Measurements from ENCODE around the gene CALN1.
"Not testable (repeated sequence)": the region's sequence is repeated elsewhere in the genome, so short reads cannot be mapped to it uniquely, and the experiment has no call there.

CALN1 gene

GRCh38 chr7:72080341-72080766 is 331.8 kb downstream of the CALN1 start:
- DNase-seq = no peak

DNA sequence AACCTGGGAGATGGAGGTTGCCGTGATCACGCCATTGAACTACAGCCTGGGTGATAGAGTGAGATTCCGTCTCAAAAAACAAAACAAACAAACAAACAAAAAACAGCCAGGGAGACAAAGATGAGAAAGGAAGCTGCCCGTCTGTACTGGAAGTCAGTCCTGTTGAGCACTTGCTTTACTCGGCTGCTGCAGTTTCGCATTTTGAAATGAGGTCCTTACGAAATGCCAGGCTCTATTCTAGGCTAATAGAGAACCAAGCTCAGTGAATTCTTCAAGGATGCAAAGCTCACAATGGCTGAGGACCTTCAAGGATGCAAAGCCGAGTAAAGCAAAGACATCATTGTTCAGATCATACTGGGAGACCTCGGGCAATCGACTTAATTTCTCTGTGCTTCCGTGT is 333.3 kb downstream of the CALN1 start:
- no peak for DNase-seq

GRCh38 chr7:72078301-72078700 is 333.8 kb downstream of the CALN1 start:
- no peak for DNase-seq

- no peak for DNase-seq
Observed at GRCh38 chr7:72077786-72078185, 334.4 kb downstream of the CALN1 start.

- no peak for DNase-seq
Observed at GRCh38 chr7:72072901-72073300, 339.2 kb downstream of the CALN1 start.

- no peak for DNase-seq
Observed at GRCh38 chr7:72069263-72069662, 342.9 kb downstream of the CALN1 start.

GRCh38 chr7:72065764-72066163 is 346.4 kb downstream of the CALN1 start:
- not testable (repeated sequence) for DNase-seq

- no peak for DNase-seq
Observed at GRCh38 chr7:72064916-72065315, 347.2 kb downstream of the CALN1 start.

- DNase-seq = no peak
Observed at GRCh38 chr7:72063330-72063729, 348.8 kb downstream of the CALN1 start.

GRCh38 chr7:72062666-72063065 is 349.5 kb downstream of the CALN1 start:
- no peak for DNase-seq

GRCh38 chr7:72059925-72060324 is 352.2 kb downstream of the CALN1 start:
- DNase-seq = no peak

DNA sequence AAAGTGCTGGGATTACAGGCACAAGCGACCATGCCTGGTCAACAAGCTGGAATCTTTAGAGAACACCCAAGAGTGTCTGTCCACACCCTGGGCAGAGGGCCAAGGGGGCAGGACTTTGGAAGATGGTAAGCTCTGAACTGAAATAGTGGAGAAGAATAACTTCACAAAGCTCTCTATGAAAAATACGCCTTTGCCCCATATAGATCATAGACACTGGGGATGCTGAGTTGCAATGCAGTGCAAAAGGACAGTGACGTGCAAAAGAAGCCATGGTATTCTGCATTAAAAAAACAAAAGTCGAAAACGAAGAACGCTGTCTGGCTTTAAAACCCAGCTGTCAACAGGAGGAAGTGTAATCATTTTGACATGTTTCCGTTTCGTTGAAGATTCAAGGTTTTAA is 353.6 kb downstream of the CALN1 start:
- no peak for DNase-seq

GRCh38 chr7:72057796-72058195 is 354.3 kb downstream of the CALN1 start:
- DNase-seq = no peak

- DNase-seq = no peak
Observed at GRCh38 chr7:72057231-72057630, 354.9 kb downstream of the CALN1 start.

DNA sequence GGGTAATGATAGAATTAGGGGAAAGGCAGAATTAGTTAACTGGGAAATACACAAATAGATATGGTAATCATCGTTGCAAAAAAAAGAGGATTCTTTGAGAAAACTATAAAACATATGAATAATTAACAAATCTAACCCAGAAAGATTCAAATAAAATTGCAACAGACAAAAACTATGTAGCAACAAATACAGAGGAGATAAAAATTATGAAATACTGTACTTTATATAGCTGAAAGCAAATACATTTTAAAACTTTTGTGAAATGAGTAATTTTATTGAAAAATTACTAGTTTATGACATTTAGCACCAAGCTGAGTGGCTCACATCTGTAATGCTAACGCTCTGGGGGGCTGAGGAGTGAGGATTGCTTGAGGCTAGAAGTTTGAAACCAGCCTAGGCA is 356.7 kb downstream of the CALN1 start:
- no peak for DNase-seq

- no peak for DNase-seq
Observed at GRCh38 chr7:72053292-72053691, 358.8 kb downstream of the CALN1 start.

- no peak for DNase-seq
Observed at GRCh38 chr7:72048420-72048819, 363.7 kb downstream of the CALN1 start.

DNA sequence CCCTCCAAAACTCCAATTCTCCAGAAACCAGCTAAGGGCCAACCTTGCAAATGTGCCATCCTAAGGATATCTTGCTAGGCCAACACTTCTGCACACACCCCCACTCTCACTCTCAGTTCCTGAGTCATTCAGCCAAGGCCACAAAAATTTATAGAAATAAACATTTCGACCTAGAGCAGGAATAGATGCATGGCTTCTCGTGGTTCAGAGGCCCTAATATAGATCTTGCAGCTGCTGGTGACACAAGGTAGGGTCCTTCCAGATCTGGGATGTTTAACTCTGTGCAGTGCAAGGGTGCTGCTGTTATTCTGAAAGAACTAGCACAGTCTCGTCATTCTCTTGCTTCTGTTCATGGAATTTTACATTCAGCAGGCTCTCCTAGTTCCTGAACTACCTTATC is 369.3 kb downstream of the CALN1 start:
- DNase-seq = no peak

DNA sequence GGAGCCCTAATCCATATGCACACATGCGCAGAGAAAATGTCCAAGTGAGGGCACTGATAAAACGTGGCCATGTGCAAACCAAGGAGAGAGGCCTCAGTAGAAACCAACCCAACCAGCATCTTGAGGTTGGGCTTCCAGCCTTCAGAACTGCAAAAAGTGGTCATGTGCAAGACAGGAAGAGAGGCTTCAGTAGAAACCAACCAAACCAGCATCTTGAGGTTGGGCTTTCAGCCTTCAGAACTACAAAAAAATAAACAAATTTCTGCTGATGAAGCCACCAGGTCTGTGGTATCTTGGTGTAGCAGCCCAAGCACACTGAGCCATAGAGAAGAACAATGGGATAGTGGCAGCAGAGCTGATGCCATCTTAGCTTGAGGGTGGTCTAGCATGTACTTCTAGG is 371.5 kb downstream of the CALN1 start:
- no peak for DNase-seq

- no peak for DNase-seq
Observed at GRCh38 chr7:72039460-72039859, 372.7 kb downstream of the CALN1 start.

DNA sequence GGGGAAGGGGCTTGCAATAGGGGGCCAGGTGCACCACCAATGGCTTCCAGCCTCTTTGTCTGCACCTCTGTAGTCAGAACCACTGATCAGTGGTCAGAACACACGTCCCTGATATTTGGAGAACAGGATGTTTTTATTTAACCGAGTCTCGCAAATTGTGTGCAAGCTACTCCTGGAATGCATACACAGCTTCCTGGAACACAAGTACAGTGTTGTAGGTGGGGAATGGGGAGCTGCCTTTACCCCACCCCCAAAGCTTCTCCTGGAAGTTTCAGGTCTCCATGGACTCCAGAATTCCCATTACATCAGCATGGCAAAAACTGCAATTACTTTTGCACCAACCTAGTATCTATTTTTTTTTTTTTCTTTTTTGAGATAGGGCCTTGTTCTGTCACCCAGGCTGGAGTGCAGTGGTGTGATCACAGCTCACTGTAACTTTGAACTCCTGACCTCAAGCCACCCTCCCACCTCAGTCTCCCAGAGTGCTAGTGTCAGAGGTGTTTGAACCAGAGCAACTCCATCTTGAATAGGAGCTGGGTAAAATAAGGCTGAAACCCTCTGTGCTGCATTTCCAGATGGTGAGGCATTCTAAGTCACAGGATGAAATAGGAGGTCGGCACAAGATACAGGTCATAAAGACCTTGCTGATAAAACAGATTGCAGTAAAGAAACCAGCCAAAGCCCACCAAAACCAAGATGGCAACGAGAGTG is 374.0 kb downstream of the CALN1 start:
- DNase-seq = no peak

DNA sequence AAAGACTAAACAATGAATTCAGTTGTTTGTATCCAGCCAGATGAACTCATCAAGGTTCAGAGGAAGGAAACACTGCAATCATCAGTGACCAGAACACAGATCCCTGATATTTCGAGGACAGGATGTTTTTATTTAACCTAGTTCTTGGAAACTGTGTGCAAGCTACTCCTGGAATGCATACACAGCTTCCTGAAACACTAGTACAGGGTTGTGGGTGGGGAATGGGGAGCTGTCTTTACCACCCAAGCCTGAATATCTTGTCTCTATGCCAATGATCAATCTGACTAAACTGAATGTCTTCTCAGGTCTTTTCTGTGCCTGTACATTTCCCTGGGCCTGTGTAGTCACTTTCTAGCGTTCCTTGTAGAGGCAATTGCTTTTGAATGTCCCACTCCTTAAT is 374.6 kb downstream of the CALN1 start:
- no peak for DNase-seq

DNA sequence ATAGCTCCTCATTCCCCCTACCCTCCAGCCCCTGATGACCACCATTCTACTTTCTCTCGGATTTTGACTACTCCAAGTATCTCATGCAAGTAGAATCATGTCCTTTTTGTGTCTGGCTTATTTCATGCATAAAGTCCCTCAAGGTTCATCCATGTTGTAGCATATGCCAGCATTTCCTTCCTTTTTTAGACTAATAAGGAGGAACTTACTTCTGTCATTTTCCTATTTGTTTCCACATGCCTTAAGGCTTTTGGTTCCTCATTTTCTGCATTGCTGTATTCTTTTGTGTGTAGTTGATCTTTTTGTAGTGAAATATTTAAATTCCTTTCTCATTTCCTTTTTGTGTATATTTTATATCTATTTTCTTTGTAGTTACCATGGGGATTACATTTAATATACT is 376.9 kb downstream of the CALN1 start:
- DNase-seq = no peak

GRCh38 chr7:72032934-72033333 is 379.2 kb downstream of the CALN1 start:
- DNase-seq = no peak

GRCh38 chr7:72030994-72031667 is 381.0 kb downstream of the CALN1 start:
- DNase-seq = no peak

Data from activated naive CD4-positive, alpha-beta T cell treated with Interleukin-2 at 50 U/mL for 16 hours (primary cell).